ENCODE data around the gene PAPSS2. TPM values are rescaled to one million over a fixed set of nuclear protein-coding genes. Genes with fewer than 3 reads are reported as not detected.

PAPSS2 gene
- total RNA-seq, 1 donor from 2014 or later, result 14.8 TPM

DNA sequence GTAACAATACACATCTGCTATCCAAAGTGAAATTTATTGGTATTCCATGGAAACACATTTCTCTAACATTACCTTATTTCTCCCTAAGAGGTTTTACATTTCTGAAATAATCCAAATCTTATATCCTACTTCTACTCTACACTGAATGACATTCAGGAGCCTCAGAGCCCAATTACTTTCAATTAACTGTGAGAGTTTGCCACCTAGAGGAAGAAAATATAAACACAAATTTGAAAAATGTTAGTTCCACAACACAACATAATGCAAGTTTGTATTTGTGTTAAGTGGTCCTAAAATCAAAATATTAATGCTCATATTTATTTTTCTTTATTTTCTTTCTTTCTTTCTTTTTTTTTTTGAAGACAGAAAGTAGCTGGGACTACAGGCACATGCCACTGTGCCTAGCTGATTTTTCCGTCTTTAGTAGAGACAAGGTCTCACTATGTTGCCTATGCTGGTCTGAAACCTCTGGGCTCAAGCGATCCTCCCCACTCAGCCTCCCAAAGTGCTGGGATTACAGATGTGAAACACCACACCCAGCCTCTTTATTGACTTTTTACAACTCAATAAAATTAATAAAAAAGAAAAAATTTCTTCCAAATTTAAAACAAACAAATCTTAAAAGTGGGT lies 112.3 kb downstream of the PAPSS2 start:
- Histone ChIP-seq H3K9me3 (no peaks in the 10 kb centered on the region), H3K27me3 (no peaks in the 10 kb centered on the region), H3K4me1 (no peaks in the 10 kb centered on the region), H3K36me3 (peaks cover 10 to 27% of the 10 kb centered on the region in 2 donors), H3K27ac (no peak overlapping the region), H3K4me3 (no peak overlapping the region)
- no peak for DNase-seq (ENCODE audit: low spot score in 2 of 2)
- intact Hi-C loops (cut with DNase I), result loop anchor here (5.0 kb wide), 1 partner anchor 115 kb away; the partner anchor contains the start of gene PAPSS2
- TF ChIP-seq CTCF (IDR thresholded peaks at IDR 0.05), result peak; percentile 24 to 56 (median 35)

DNA sequence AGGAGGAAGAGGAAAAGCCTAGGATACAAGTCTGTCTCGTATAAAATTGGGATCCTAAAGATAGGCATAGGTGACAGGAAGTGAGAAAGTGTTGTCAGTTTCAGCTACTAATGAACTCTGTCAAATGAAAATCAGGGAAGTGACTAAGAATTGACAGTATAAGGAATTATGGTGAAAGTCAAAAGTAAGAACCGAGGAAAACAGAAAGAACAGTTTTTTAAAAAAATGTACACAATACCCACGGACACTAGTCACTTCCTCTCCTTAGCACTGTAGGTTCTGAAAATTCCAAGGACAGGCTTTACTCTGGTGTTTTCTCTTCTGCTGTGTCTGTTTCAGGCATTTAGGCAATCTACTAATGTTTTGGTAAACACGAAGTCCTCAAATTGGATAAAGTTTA lies 116.1 kb downstream of the PAPSS2 start:
- no peaks in the 10 kb centered on the region for H3K4me1 ChIP-seq
- no peaks in the 10 kb centered on the region for H3K27me3 ChIP-seq
- peaks cover 9 to 21% of the 10 kb centered on the region in 2 donors for H3K36me3 ChIP-seq
- TF ChIP-seq CTCF (IDR thresholded peaks at IDR 0.05), result no peak
- no peak for DNase-seq (ENCODE audit: low spot score in 2 of 2)
- intact Hi-C loops (cut with DNase I), result no loop called here
- no peak overlapping the region for H3K27ac ChIP-seq
- H3K9me3 ChIP-seq, result no peaks in the 10 kb centered on the region
- no peak overlapping the region for H3K4me3 ChIP-seq

GRCh38 chr10:87776328-87776727 lies 116.7 kb downstream of the PAPSS2 start:
- Histone ChIP-seq H3K27ac (no peak overlapping the region), H3K9me3 (no peaks in the 10 kb centered on the region), H3K27me3 (no peaks in the 10 kb centered on the region), H3K36me3 (peaks cover 9 to 21% of the 10 kb centered on the region in 2 donors), H3K4me1 (no peaks in the 10 kb centered on the region), H3K4me3 (no peak overlapping the region)
- no peak for TF ChIP-seq CTCF (IDR thresholded peaks at IDR 0.05)
- DNase-seq (ENCODE audit: low spot score in 2 of 2), result no peak
- intact Hi-C loops (cut with DNase I), result no loop called here

- peaks cover 10 to 22% of the 10 kb centered on the region in 2 donors for H3K36me3 ChIP-seq
- no peaks in the 10 kb centered on the region for H3K9me3 ChIP-seq
- TF ChIP-seq CTCF (IDR thresholded peaks at IDR 0.05), result no peak
- no peak for DNase-seq (ENCODE audit: low spot score in 2 of 2)
- no peaks in the 10 kb centered on the region for H3K4me1 ChIP-seq
- no peak overlapping the region for H3K27ac ChIP-seq
- no peak overlapping the region for H3K4me3 ChIP-seq
- intact Hi-C loops (cut with DNase I), result no loop called here
- no peaks in the 10 kb centered on the region for H3K27me3 ChIP-seq
Measured at GRCh38 chr10:87781545-87781944, 121.9 kb downstream of the PAPSS2 start.

- no peaks in the 10 kb centered on the region for H3K4me1 ChIP-seq
- no peak overlapping the region for H3K4me3 ChIP-seq
- DNase-seq (ENCODE audit: low spot score in 2 of 2), result no peak
- peaks cover 10 to 26% of the 10 kb centered on the region in 2 donors for H3K36me3 ChIP-seq
- H3K27ac ChIP-seq, result no peak overlapping the region
- H3K9me3 ChIP-seq, result no peaks in the 10 kb centered on the region
- no peak for TF ChIP-seq CTCF (IDR thresholded peaks at IDR 0.05)
- intact Hi-C loops (cut with DNase I), result no loop called here
- H3K27me3 ChIP-seq, result no peaks in the 10 kb centered on the region
Measured at GRCh38 chr10:87782721-87783120, 123.0 kb downstream of the PAPSS2 start.
